K562 (cell line): ENCODE data around the gene RNF40. TPM values are rescaled to one million over a fixed set of nuclear protein-coding genes. Genes with fewer than 3 reads are reported as not detected.

Source experiments
- BHLHE40 ChIP-seq: IDR thresholded peaks from 2 replicates; pipeline ENCODE4 v1.6.1; 2011; ENCODE audit warnings: low read length, improper control_type of control experiment
- CBX2 ChIP-seq: fragments of 200-600 bp; sonication (generic); IDR thresholded peaks from one replicate; pipeline ENCODE4 v1.6.1; 2012; ENCODE audit warnings: mild to moderate bottlenecking, low read length, inconsistent platforms; ENCODE audit not compliant: insufficient read depth, poor library complexity, severe bottlenecking
- HDAC2 ChIP-seq: fragments of 450-650 bp; IDR thresholded peaks from 2 replicates; pipeline ENCODE4 v1.6.1; 2016; ENCODE audit warnings: mild to moderate bottlenecking
- HDAC8 ChIP-seq: fragments of 450-650 bp; IDR thresholded peaks from 2 replicates; pipeline ENCODE4 v1.6.1; 2016; ENCODE audit warnings: mild to moderate bottlenecking, missing genetic modification characterization, moderate library complexity, missing compliant biosample characterization
- NCOA4 ChIP-seq: fragments of 450-650 bp; IDR thresholded peaks from 2 replicates; pipeline ENCODE4 v1.6.1; 2018; ENCODE audit warnings: mild to moderate bottlenecking; ENCODE audit not compliant: partially characterized antibody
- RFX5 ChIP-seq: IDR thresholded peaks from 2 replicates; pipeline ENCODE4 v1.6.1; 2011; ENCODE audit warnings: low read depth, mild to moderate bottlenecking, improper control_type of control experiment, low read length
- TCF7 ChIP-seq: sonication (generic); IDR thresholded peaks from 2 replicates; pipeline ENCODE4 v1.6.1; 2016; ENCODE audit warnings: antibody characterized with exemption, borderline replicate concordance
- ZNF431 ChIP-seq: sonication (generic); formaldehyde crosslinking; IDR thresholded peaks from 2 replicates; pipeline ENCODE4 v1.8.0; 2022; ENCODE audit warnings: mild to moderate bottlenecking, missing genetic modification reagents
- polyA plus RNA-seq, 8 experiments: library from polyadenylated mRNA; depleted of rRNA in 4 of 8; stranded (reverse) in 5 of 8; unstranded in 3 of 8; fragments of >200 nt; fragmentation: Nextera tagmentation in 2 of 8; fragmentation: Illumina TruSeq in 1 of 8; extraction: Ambion mirVana in 2 of 8; extraction: Trizol in 1 of 8; gene quantifications; 2 replicates each; pipeline versions ENCODE4 v1.2.1 to v1.2.3, GENCODE V29; 2011 to 2014; ENCODE audit warnings: inconsistent platforms in 1 of 8, missing spikeins in 1 of 8
- total RNA-seq, 7 experiments: library from RNA; depleted of rRNA in 6 of 7; stranded (reverse); fragments of >200 nt in 6 of 7; fragmentation: Illumina TruSeq in 2 of 7; extraction: Trizol in 2 of 7; gene quantifications; 2 replicates each; pipeline versions ENCODE4 v1.2.1 to v1.2.3, GENCODE V29; 2011 to 2021; ENCODE audit warnings: low replicate concordance in 1 of 7
- TF ChIP-seq, protein P1 (sequence below): fragments of 250-450 bp; sonication (Bioruptor Pico); IDR thresholded peaks from 2 replicates; pipeline ENCODE4 v1.4.0; 2020; ENCODE audit warnings: borderline replicate concordance
- TF ChIP-seq, protein P2 (sequence below): sonication (generic); formaldehyde crosslinking; IDR thresholded peaks from 2 replicates; pipeline ENCODE4 v1.8.0; 2023; ENCODE audit warnings: mild to moderate bottlenecking, missing genetic modification reagents
- TF ChIP-seq, protein P3 (sequence below): fragments of 250-450 bp; sonication (Bioruptor Pico); IDR thresholded peaks from 2 replicates; pipeline ENCODE4 v1.5.0; 2021; ENCODE audit warnings: mild to moderate bottlenecking, borderline replicate concordance
- TF ChIP-seq, protein P4 (sequence below): fragments of 250-450 bp; sonication (Bioruptor Pico); IDR thresholded peaks from 2 replicates; pipeline ENCODE4 v1.8.0; 2021; ENCODE audit warnings: moderate library complexity, mild to moderate bottlenecking, inconsistent platforms
- TF ChIP-seq, protein P5 (sequence below): fragments of 450-650 bp; IDR thresholded peaks from 2 replicates; pipeline ENCODE4 v1.6.1; 2017; ENCODE audit warnings: antibody characterized with exemption

RNF40 gene
- total and polyA plus RNA-seq, 9 of the 15 experiments (the other 6 are each of a cell fraction or from before 2014, with no cell fraction given): 6.2 to 129 (median 81.5) TPM

DNA sequence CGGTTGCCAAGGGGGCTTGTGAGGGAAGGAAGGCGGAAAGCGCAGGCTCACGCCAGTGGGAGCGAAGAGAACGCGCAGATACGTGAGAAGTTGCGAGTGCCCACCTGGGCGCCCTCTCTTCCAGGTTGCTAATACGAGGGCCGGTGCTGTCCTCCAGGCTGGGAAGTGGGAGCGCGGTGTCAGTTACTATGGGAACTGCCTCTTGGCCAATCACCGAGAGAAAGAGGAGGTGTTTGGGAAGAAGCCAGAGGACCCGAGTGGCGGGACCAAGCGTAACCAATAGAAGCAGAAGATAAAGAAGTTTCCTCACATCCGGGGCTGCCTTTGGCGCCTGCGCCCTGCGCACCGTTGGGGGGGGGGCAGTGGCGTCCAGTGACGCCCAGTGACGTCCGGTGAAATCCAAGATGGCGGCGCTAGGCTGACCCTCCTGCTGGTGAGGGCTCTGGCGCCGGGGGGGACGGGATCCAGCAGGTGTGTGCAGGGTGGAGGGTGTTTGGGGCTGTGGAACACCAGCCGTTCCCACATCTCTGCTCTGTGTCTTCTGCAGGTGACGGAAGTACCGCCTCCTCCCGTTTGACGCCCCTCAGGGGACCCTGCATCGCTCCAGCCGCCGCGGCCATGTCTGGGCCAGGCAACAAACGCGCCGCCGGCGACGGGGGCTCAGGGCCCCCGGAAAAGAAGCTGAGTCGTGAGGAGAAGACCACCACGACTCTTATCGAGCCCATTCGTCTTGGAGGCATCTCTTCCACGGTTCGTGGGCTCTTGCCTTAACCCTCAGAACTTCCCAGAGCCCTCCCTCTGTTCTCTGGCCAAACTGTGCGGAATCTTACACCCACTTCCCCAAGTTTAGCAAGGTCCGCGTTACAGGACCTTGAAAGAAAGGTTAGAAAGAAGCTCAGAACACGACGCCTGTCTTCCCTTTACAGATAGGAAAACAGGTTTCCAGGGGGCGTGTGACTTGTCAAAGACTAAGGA is at the start of gene RNF40, which contains the start of gene CFAP119 (continued):
- no peak for TF ChIP-seq NCOA4
- TF ChIP-seq TCF7: no peak
- TF ChIP-seq, protein P1, sequence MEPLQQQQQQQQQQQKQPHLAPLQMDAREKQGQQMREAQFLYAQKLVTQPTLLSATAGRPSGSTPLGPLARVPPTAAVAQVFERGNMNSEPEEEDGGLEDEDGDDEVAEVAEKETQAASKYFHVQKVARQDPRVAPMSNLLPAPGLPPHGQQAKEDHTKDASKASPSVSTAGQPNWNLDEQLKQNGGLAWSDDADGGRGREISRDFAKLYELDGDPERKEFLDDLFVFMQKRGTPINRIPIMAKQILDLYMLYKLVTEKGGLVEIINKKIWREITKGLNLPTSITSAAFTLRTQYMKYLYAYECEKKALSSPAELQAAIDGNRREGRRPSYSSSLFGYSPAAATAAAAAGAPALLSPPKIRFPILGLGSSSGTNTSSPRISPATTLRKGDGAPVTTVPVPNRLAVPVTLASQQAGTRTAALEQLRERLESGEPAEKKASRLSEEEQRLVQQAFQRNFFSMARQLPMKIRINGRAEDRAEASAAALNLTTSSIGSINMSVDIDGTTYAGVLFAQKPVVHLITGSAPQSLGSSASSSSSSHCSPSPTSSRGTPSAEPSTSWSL (CRISPR knock-in tag): no peak
- TF ChIP-seq, protein P2, sequence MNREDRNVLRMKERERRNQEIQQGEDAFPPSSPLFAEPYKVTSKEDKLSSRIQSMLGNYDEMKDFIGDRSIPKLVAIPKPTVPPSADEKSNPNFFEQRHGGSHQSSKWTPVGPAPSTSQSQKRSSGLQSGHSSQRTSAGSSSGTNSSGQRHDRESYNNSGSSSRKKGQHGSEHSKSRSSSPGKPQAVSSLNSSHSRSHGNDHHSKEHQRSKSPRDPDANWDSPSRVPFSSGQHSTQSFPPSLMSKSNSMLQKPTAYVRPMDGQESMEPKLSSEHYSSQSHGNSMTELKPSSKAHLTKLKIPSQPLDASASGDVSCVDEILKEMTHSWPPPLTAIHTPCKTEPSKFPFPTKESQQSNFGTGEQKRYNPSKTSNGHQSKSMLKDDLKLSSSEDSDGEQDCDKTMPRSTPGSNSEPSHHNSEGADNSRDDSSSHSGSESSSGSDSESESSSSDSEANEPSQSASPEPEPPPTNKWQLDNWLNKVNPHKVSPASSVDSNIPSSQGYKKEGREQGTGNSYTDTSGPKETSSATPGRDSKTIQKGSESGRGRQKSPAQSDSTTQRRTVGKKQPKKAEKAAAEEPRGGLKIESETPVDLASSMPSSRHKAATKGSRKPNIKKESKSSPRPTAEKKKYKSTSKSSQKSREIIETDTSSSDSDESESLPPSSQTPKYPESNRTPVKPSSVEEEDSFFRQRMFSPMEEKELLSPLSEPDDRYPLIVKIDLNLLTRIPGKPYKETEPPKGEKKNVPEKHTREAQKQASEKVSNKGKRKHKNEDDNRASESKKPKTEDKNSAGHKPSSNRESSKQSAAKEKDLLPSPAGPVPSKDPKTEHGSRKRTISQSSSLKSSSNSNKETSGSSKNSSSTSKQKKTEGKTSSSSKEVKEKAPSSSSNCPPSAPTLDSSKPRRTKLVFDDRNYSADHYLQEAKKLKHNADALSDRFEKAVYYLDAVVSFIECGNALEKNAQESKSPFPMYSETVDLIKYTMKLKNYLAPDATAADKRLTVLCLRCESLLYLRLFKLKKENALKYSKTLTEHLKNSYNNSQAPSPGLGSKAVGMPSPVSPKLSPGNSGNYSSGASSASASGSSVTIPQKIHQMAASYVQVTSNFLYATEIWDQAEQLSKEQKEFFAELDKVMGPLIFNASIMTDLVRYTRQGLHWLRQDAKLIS (CRISPR knock-in tag): no peak
- TF ChIP-seq, protein P3, sequence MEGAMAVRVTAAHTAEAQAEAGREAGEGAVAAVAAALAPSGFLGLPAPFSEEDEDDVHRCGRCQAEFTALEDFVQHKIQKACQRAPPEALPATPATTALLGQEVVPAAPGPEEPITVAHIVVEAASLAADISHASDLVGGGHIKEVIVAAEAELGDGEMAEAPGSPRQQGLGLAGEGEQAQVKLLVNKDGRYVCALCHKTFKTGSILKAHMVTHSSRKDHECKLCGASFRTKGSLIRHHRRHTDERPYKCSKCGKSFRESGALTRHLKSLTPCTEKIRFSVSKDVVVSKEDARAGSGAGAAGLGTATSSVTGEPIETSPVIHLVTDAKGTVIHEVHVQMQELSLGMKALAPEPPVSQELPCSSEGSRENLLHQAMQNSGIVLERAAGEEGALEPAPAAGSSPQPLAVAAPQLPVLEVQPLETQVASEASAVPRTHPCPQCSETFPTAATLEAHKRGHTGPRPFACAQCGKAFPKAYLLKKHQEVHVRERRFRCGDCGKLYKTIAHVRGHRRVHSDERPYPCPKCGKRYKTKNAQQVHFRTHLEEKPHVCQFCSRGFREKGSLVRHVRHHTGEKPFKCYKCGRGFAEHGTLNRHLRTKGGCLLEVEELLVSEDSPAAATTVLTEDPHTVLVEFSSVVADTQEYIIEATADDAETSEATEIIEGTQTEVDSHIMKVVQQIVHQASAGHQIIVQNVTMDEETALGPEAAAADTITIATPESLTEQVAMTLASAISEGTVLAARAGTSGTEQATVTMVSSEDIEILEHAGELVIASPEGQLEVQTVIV: no peak
- TF ChIP-seq RFX5: no peak
- TF ChIP-seq HDAC2: peak; percentile 85
- no peak for TF ChIP-seq HDAC8
- TF ChIP-seq, protein P4, sequence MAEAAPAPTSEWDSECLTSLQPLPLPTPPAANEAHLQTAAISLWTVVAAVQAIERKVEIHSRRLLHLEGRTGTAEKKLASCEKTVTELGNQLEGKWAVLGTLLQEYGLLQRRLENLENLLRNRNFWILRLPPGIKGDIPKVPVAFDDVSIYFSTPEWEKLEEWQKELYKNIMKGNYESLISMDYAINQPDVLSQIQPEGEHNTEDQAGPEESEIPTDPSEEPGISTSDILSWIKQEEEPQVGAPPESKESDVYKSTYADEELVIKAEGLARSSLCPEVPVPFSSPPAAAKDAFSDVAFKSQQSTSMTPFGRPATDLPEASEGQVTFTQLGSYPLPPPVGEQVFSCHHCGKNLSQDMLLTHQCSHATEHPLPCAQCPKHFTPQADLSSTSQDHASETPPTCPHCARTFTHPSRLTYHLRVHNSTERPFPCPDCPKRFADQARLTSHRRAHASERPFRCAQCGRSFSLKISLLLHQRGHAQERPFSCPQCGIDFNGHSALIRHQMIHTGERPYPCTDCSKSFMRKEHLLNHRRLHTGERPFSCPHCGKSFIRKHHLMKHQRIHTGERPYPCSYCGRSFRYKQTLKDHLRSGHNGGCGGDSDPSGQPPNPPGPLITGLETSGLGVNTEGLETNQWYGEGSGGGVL (CRISPR knock-in tag): no peak
- TF ChIP-seq, protein P5, sequence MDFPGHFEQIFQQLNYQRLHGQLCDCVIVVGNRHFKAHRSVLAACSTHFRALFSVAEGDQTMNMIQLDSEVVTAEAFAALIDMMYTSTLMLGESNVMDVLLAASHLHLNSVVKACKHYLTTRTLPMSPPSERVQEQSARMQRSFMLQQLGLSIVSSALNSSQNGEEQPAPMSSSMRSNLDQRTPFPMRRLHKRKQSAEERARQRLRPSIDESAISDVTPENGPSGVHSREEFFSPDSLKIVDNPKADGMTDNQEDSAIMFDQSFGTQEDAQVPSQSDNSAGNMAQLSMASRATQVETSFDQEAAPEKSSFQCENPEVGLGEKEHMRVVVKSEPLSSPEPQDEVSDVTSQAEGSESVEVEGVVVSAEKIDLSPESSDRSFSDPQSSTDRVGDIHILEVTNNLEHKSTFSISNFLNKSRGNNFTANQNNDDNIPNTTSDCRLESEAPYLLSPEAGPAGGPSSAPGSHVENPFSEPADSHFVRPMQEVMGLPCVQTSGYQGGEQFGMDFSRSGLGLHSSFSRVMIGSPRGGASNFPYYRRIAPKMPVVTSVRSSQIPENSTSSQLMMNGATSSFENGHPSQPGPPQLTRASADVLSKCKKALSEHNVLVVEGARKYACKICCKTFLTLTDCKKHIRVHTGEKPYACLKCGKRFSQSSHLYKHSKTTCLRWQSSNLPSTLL: no peak; the same call in 1 of the 2 replicates
- TF ChIP-seq BHLHE40: no peak
- TF ChIP-seq ZNF431 (CRISPR knock-in tag): no peak
- TF ChIP-seq CBX2: no peak
